Activated CD4-positive, alpha-beta memory T cell treated with anti-CD3 and anti-CD28 coated beads, Interleukin-2, amount 10 ng/mL, durations not matched to agents 7 days and 5 days (primary cell): ENCODE results near the gene SYT8. TPM values are rescaled to one million over a fixed set of nuclear protein-coding genes. Genes with fewer than 3 reads are reported as not detected.

Experiments used
- CTCF ChIA-PET: fragments of 350-600 bp; sonication (Branson Sonifier 250); formaldehyde crosslinking; loops from one replicate; lab custom pipeline; 2021; ENCODE audit warnings: antibody characterized with exemption, inconsistent platforms; lab: Charles Lee
- POLR2A ChIA-PET: fragments of 350-600 bp; sonication (Branson Sonifier 250); formaldehyde crosslinking; loops from one replicate; lab custom pipeline; 2021; ENCODE audit warnings: antibody characterized with exemption; lab: Charles Lee
- DNase-seq: peaks from one replicate; pipeline ENCODE4 v3.0.0-alpha.2; 2020
- H3K27ac Mint-ChIP-seq: one replicate; pipeline ENCODE4 v1.8.0; 2021; ENCODE audit warnings: mild to moderate bottlenecking, mixed read lengths
- H3K27me3 Mint-ChIP-seq: one replicate; pipeline ENCODE4 v1.8.0; 2021; ENCODE audit warnings: mixed read lengths
- H3K36me3 Mint-ChIP-seq: one replicate; pipeline ENCODE4 v1.8.0; 2021; ENCODE audit warnings: low read depth, mixed read lengths
- H3K4me1 Mint-ChIP-seq: one replicate; pipeline ENCODE4 v1.8.0; 2021; ENCODE audit warnings: mixed read lengths
- H3K4me3 Mint-ChIP-seq: one replicate; pipeline ENCODE4 v1.8.0; 2021; ENCODE audit warnings: mild to moderate bottlenecking, mixed read lengths
- H3K9me3 Mint-ChIP-seq: one replicate; pipeline ENCODE4 v1.8.0; 2021; ENCODE audit warnings: mixed read lengths
- total RNA-seq, 2 experiments: library from RNA; stranded (reverse); gene quantifications; one replicate each; pipeline ENCODE4 v1.2.3, GENCODE V29; 2021

The SYT8 gene
- total RNA-seq, 2 experiments from 2014 or later, result not detected

DNA sequence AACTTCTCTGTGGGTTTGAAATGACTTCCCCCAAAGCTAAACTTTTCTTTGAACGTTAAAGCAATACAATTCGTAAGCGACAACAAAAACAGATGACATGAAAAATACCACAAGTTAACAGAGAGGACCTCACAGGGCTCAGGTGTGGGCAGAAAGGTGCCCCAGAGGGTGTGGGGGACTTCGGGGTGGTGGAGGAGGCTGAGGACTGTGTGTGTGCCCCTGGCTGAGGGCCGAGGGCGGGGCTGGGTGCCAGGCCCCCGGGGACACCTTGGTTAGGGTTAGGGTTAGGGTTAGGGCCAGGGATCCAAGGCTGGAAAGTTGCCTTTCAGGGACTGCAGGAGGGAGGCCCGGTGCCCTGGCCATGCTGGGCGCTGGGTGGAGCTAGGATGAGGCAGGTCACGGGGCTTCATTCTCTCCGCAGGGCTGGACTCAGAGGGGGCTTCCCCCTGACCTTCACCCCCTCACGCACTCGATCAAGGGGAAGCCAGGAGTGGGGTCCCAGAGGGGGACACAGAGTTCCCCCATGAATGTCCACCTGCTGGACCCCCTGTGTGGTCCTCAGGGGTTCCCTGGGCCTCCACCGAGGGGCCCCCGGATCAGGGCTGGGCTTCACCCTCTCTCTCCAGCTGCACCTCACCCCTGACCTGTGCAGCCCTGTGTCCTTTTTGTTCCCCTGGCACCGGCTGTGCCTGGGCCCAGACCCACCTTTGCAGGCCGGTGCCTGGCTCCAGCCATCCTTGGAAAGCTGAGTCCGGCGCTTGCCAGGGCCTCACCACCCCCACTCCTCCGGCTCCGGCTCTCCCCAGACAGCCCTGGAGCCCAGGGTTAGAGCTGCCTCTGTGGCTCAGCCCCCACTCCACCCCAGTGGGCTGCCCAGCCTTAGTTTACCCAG is 11.0 kb downstream of the SYT8 start:
- Mint-ChIP-seq H3K9me3 (no peaks in the 10 kb centered on the region), H3K4me3 (no peak overlapping the region), H3K27ac (peak overlapping the region; percentile 93), H3K27me3 (peaks cover 2% of the 10 kb centered on the region), H3K36me3 (no peaks in the 10 kb centered on the region), H3K4me1 (peaks cover 72% of the 10 kb centered on the region)
- ChIA-PET POLR2A (interaction anchor here (1.2 to 1.5 kb wide), 3 partner anchors 11 to 102 kb away, joined by 3 to 5 read pairs (median 3); no protein-coding TSS in a partner anchor), CTCF (interaction anchor here (0.9 to 1.3 kb wide), 2 partner anchors 36 to 306 kb away, joined by 3 to 4 read pairs; no protein-coding TSS in a partner anchor)
- DNase-seq, result no peak

DNA sequence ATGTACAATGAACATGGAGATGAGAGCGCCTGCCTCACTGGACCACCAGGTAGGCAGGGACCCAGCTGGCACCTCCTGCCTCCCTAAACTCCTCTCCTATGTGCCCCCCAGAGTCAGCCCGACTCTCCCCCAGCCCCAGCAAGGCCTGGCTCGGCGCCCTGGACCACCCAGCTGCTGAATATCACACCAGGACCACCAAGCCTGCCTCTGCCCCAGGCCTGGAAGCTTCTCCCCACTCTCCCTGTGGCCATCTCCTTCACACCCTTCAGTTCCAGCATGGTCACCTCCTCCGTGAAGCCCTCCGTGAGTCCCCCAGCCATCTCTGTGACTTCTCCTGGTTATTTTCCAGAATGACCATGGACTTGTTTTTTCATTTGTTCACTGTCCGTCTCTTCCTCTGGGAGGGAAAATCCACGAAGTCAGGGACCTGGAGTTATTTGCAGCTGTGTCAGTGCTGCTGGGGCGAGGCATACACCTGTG is 11.7 kb downstream of the SYT8 start:
- CTCF ChIA-PET, result interaction anchor here (1.8 to 2.1 kb wide), 2 partner anchors 14 to 36 kb away, joined by 6 to 14 read pairs; no protein-coding TSS in a partner anchor
- peaks cover 79% of the 10 kb centered on the region for H3K4me1 Mint-ChIP-seq
- DNase-seq, result no peak
- POLR2A ChIA-PET, result interaction anchor here (1.2 to 1.5 kb wide), 3 partner anchors 10 to 101 kb away, joined by 3 to 5 read pairs (median 3); no protein-coding TSS in a partner anchor
- no peak overlapping the region for H3K4me3 Mint-ChIP-seq
- H3K27me3 Mint-ChIP-seq, result peaks cover 2% of the 10 kb centered on the region
- no peaks in the 10 kb centered on the region for H3K9me3 Mint-ChIP-seq
- no peaks in the 10 kb centered on the region for H3K36me3 Mint-ChIP-seq
- H3K27ac Mint-ChIP-seq, result peak overlapping the region; percentile 66

GRCh38 chr11:1847006-1847735 is 12.4 kb downstream of the SYT8 start:
- ChIA-PET POLR2A (interaction anchor here (0.7 to 1.5 kb wide), 3 partner anchors 9 to 42 kb away, joined by 3 to 5 read pairs (median 3); no protein-coding TSS in a partner anchor), CTCF (interaction anchor here (0.7 to 2.1 kb wide), 6 partner anchors 14 to 634 kb away, joined by 3 to 14 read pairs (median 4); no protein-coding TSS in a partner anchor)
- Mint-ChIP-seq H3K4me3 (no peak overlapping the region), H3K27me3 (peaks cover 2% of the 10 kb centered on the region), H3K9me3 (no peaks in the 10 kb centered on the region), H3K4me1 (peaks cover 86% of the 10 kb centered on the region), H3K27ac (peak overlapping the region; percentile 66), H3K36me3 (no peaks in the 10 kb centered on the region)
- no peak for DNase-seq

DNA sequence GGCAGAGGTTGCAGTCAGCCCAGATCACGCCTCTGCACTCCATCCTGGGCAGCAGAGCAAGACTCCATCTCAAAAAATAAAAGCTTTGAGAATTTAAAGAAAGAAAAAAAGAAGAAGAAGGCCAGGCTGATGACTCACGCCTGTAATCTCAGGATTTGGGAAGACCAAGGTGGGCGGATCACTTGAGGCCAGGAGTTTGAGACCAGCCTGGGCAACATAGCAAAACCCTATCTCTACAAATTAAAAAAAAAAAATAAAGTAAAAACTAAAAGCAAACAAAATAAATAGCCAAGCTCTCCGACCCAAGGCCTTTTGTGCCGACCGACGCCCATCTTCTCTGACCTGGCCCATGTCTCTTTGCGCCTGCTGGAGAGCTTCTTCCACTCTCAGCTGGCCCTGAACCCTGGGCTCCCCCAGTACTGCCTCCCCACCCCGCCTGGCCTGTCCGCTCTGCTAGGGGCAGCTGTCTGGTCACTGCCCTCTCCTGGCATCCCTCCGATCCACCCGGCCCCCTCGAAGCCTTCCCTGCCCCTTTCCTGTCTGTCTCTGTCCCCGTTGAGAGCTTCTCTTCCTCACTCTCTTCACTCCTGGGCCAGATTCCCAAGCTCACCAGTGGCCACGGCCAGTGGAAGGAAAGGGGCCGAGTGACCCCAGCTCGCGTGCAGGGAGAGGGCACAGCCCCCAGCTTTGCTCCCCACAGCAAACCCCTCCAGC is 13.3 kb downstream of the SYT8 start:
- H3K4me1 Mint-ChIP-seq, result peaks cover 90% of the 10 kb centered on the region
- no peak for DNase-seq
- H3K27ac Mint-ChIP-seq, result no peak overlapping the region
- no peak overlapping the region for H3K4me3 Mint-ChIP-seq
- CTCF ChIA-PET, result interaction anchor here (0.7 to 2.1 kb wide), 6 partner anchors 15 to 635 kb away, joined by 3 to 14 read pairs (median 4); no protein-coding TSS in a partner anchor
- H3K36me3 Mint-ChIP-seq, result peaks cover 4% of the 10 kb centered on the region
- H3K9me3 Mint-ChIP-seq, result no peaks in the 10 kb centered on the region
- POLR2A ChIA-PET, result no interaction called here
- peaks cover 2% of the 10 kb centered on the region for H3K27me3 Mint-ChIP-seq

DNA sequence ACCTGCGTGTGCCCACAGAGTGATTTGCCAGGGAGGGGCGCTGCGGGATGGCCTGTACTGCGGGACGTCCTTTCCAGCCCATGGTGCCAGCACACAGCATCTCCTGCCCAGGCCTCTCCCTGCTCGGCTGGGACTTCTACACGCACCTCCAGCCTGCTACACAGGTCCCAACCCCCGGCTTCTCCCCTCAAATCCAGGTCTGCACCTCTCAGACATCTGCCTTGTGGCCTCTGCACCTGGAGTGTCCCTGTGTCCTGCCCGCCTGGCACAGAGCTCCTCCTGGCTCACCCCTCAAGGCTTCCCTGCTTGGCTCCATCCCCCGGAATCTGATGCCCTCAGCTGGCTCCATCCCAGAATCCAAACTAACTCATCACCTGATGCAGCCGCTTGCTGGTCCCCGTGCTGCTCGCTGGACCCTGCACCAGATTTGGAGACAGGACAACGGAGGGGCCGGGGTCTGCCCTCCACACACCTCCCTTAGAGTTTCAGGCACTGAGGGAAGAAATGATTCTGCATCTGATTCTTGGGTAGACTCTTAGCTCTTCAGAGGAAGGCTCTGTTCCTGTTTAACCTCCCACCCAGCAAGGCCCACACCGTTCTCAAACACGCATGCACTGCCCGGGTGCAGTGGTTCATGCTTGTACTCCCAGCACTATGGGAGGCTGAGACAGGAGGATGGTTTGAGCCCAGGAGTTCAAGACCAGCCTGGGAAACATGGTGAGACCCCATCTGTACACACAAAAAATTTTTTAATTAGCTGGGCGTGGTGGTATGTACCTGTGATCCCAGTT is 14.0 kb downstream of the SYT8 start:
- H3K4me1 Mint-ChIP-seq, result peaks cover 83% of the 10 kb centered on the region
- peak overlapping the region; percentile 91 for H3K27ac Mint-ChIP-seq
- H3K27me3 Mint-ChIP-seq, result peaks cover 2% of the 10 kb centered on the region
- no peak for DNase-seq
- H3K9me3 Mint-ChIP-seq, result no peaks in the 10 kb centered on the region
- peaks cover 11% of the 10 kb centered on the region for H3K36me3 Mint-ChIP-seq
- ChIA-PET POLR2A (no interaction called here), CTCF (interaction anchor here (1.5 to 2.1 kb wide), 2 partner anchors 27 to 34 kb away, joined by 4 to 6 read pairs; no protein-coding TSS in a partner anchor)
- no peak overlapping the region for H3K4me3 Mint-ChIP-seq

GRCh38 chr11:1851468-1852180 is 16.8 kb downstream of the SYT8 start:
- Mint-ChIP-seq H3K9me3 (no peaks in the 10 kb centered on the region), H3K4me1 (peaks cover 67% of the 10 kb centered on the region), H3K27ac (peak overlapping the region; percentile 97), H3K4me3 (peak overlapping the region; percentile 97), H3K27me3 (peaks cover 2% of the 10 kb centered on the region), H3K36me3 (peaks cover 22% of the 10 kb centered on the region)
- CTCF ChIA-PET, result interaction anchor here (0.7 to 4.4 kb wide), 18 partner anchors 11 to 304 kb away, joined by 3 to 39 read pairs (median 4); no protein-coding TSS in a partner anchor
- POLR2A ChIA-PET, result interaction anchor here (1.0 to 7.1 kb wide), 8 partner anchors 8 to 226 kb away, joined by 3 to 67 read pairs (median 8); partner anchors contain the start of genes MRPL23 and PRR33
- DNase-seq, result no peak

DNA sequence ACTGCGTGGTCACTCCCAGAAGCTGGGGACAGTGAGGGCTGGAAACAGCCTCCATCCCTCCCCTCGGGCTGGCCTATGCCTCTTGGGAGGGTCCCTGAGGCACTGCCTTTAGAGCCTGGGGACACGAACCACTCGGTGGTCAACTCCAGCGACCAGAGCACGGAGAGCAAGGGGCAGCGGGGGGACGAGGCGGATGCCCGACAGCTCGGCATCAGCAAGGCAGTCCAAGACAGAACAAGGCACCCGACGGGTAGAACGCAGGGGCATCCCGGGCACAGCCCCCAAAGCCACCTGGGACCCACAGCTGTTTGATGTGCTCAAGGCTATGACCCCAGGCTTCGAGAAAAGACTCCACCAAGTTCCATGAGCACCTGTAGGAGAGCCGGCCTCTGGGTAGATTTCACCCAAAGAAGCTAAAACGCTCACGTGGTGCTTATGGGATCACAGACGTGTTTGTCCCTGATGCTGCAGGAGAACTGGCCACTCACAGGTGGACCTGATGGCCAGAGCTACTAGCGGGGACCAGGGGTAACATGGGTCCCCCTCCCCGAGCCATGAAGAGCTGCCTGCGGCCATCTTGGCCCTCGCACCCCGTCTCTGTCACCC is 17.6 kb downstream of the SYT8 start:
- POLR2A ChIA-PET, result interaction anchor here (1.0 to 7.1 kb wide), 8 partner anchors 8 to 547 kb away, joined by 3 to 67 read pairs (median 9); partner anchors contain the start of gene PRR33
- no peak for DNase-seq
- Mint-ChIP-seq H3K4me1 (peaks cover 65% of the 10 kb centered on the region), H3K27ac (peak overlapping the region; percentile 97), H3K36me3 (peaks cover 22% of the 10 kb centered on the region), H3K9me3 (no peaks in the 10 kb centered on the region), H3K27me3 (peaks cover 2% of the 10 kb centered on the region), H3K4me3 (peak overlapping the region; percentile 97)
- CTCF ChIA-PET, result interaction anchor here (0.9 to 4.4 kb wide), 7 partner anchors 16 to 299 kb away, joined by 3 to 39 read pairs (median 4); no protein-coding TSS in a partner anchor

- H3K4me1 Mint-ChIP-seq, result peaks cover 63% of the 10 kb centered on the region
- H3K9me3 Mint-ChIP-seq, result no peaks in the 10 kb centered on the region
- H3K36me3 Mint-ChIP-seq, result peaks cover 22% of the 10 kb centered on the region
- DNase-seq, result peak; percentile 92
- peak within 1 kb of the TSS; percentile 97 for H3K4me3 Mint-ChIP-seq
- ChIA-PET CTCF (interaction anchor here (1.1 to 4.4 kb wide), 11 partner anchors 17 to 298 kb away, joined by 3 to 39 read pairs (median 4); no protein-coding TSS in a partner anchor), POLR2A (interaction anchor here (1.0 to 7.1 kb wide), 12 partner anchors 9 to 547 kb away, joined by 3 to 67 read pairs (median 6); partner anchors contain the start of genes PRR33 and TNNT3)
- peaks cover 2% of the 10 kb centered on the region for H3K27me3 Mint-ChIP-seq
- H3K27ac Mint-ChIP-seq, result peak within 1 kb of the TSS; percentile 97
These were observed 18.1 kb downstream of the SYT8 start, which contains the start of gene LSP1 for GRCh38 chr11:1852877-1853276. TSS of gene LSP1 (plus strand) at chr11:1853084. CDS start at chr11:1853145, 61 bp downstream.

- H3K36me3 Mint-ChIP-seq, result peaks cover 25% of the 10 kb centered on the region
- H3K27me3 Mint-ChIP-seq, result peaks cover 2% of the 10 kb centered on the region
- H3K27ac Mint-ChIP-seq, result peak overlapping the region; percentile 97
- no peaks in the 10 kb centered on the region for H3K9me3 Mint-ChIP-seq
- H3K4me3 Mint-ChIP-seq, result peak overlapping the region; percentile 97
- ChIA-PET CTCF (interaction anchor here (0.7 to 4.4 kb wide), 9 partner anchors 17 to 201 kb away, joined by 3 to 39 read pairs (median 4); no protein-coding TSS in a partner anchor), POLR2A (interaction anchor here (1.0 to 7.1 kb wide), 12 partner anchors 9 to 94 kb away, joined by 3 to 67 read pairs (median 6); partner anchors contain the start of genes PRR33 and TNNT3)
- H3K4me1 Mint-ChIP-seq, result peaks cover 60% of the 10 kb centered on the region
- DNase-seq, result no peak
These were observed 18.8 kb downstream of the SYT8 start for GRCh38 chr11:1853376-1854131.
